HEK293 (cell line): ENCODE data around the gene BMAL1.

ENCODE experiments used
- CTCF ChIA-PET: fragments of 350-600 bp; formaldehyde crosslinking; extraction: SDS; loops from one replicate; lab custom pipeline; 2021; ENCODE audit warnings: antibody characterized with exemption; lab: Yijun Ruan, JAX
- POLR2A ChIA-PET: fragments of 300-600 bp; formaldehyde crosslinking; extraction: SDS; loops from one replicate; lab custom pipeline; 2020; ENCODE audit warnings: antibody characterized with exemption, inconsistent platforms; lab: Yijun Ruan, JAX
- H3K27ac ChIP-seq: fragments of 200-500 bp; sonication (Bioruptor generic); 2 replicates; pipeline ENCODE4 v1.5.1; 2014; ENCODE audit warnings: low read depth, low read length, control low read depth, inconsistent platforms; ENCODE audit errors: extremely low read depth
- H3K36me3 ChIP-seq, 2 experiments: fragments of 200-500 bp in 1 of 2; sonication (Bioruptor generic) in 1 of 2; 1 replicate in 1 of 2; 2 replicates in 1 of 2; pipeline ENCODE4 v1.5.1; 2014 to 2017; ENCODE audit warnings: inconsistent platforms in 2 of 2, low read length in 2 of 2; ENCODE audit not compliant: control insufficient read depth in 2 of 2, insufficient read depth in 1 of 2
- H3K4me1 ChIP-seq: fragments of 200-500 bp; sonication (Bioruptor generic); 2 replicates; pipeline ENCODE4 v1.5.1; 2014; ENCODE audit warnings: mild to moderate bottlenecking, low read length, inconsistent platforms; ENCODE audit not compliant: control insufficient read depth, insufficient read depth
- H3K4me3 ChIP-seq: 2 replicates; pipeline ENCODE4 v1.5.1; 2011; ENCODE audit warnings: low read depth, mild to moderate bottlenecking, control low read depth, low read length, moderate library complexity
- H3K9me3 ChIP-seq: fragments of 200-500 bp; sonication (Bioruptor generic); 2 replicates; pipeline ENCODE4 v1.5.1; 2014; ENCODE audit warnings: low read depth, low read length, inconsistent platforms; ENCODE audit not compliant: control insufficient read depth, insufficient read depth
- AEBP2 ChIP-seq: fragments of 450-650 bp; formaldehyde crosslinking; IDR thresholded peaks from 2 replicates; pipeline ENCODE4 v1.5.1; 2016; ENCODE audit warnings: missing biosample characterization, missing genetic modification characterization, borderline replicate concordance
- BCL11B ChIP-seq: fragments of 450-650 bp; formaldehyde crosslinking; IDR thresholded peaks from 2 replicates; pipeline ENCODE4 v1.5.1; 2016; ENCODE audit warnings: low read depth, missing biosample characterization, missing genetic modification characterization
- FEZF1 ChIP-seq: fragments of 450-650 bp; formaldehyde crosslinking; IDR thresholded peaks from 2 replicates; pipeline ENCODE4 v1.5.1; 2016; ENCODE audit warnings: missing biosample characterization, missing genetic modification characterization
- GLI2 ChIP-seq: fragments of 450-650 bp; formaldehyde crosslinking; IDR thresholded peaks from 2 replicates; pipeline ENCODE4; 2017; ENCODE audit warnings: missing biosample characterization, missing genetic modification characterization, low read depth, borderline replicate concordance
- GLIS1 ChIP-seq: fragments of 450-650 bp; formaldehyde crosslinking; IDR thresholded peaks from 2 replicates; pipeline ENCODE4 v1.5.1; 2016; ENCODE audit warnings: missing biosample characterization, missing genetic modification characterization
- KLF7 ChIP-seq: fragments of 450-650 bp; formaldehyde crosslinking; IDR thresholded peaks from 2 replicates; pipeline ENCODE4 v1.5.1; 2016; ENCODE audit warnings: missing biosample characterization, missing genetic modification characterization, borderline replicate concordance
- PRDM1 ChIP-seq: fragments of 450-650 bp; formaldehyde crosslinking; IDR thresholded peaks from 2 replicates; pipeline ENCODE4; 2016; ENCODE audit warnings: missing biosample characterization, missing genetic modification characterization
- TSHZ1 ChIP-seq: fragments of 450-650 bp; formaldehyde crosslinking; IDR thresholded peaks from 2 replicates; pipeline ENCODE4 v1.5.1; 2016; ENCODE audit warnings: missing biosample characterization, missing genetic modification characterization, borderline replicate concordance
- YY1 ChIP-seq: fragments of 450-650 bp; formaldehyde crosslinking; IDR thresholded peaks from 2 replicates; pipeline ENCODE4 v1.5.1; 2018; ENCODE audit warnings: missing biosample characterization, missing genetic modification characterization
- ZNF16 ChIP-seq: fragments of 450-650 bp; formaldehyde crosslinking; IDR thresholded peaks from 2 replicates; pipeline ENCODE4 v1.5.1; 2016; ENCODE audit warnings: low read depth, missing biosample characterization, missing genetic modification characterization
- ZNF24 ChIP-seq: fragments of 450-650 bp; formaldehyde crosslinking; IDR thresholded peaks from 2 replicates; pipeline ENCODE4 v1.5.1; 2016; ENCODE audit warnings: missing biosample characterization, missing genetic modification characterization
- ZNF274 ChIP-seq, 2 experiments: fragments of 200-500 bp in 1 of 2; fragments of 450-650 bp in 1 of 2; sonication (Bioruptor generic) in 1 of 2; formaldehyde crosslinking in 1 of 2; IDR thresholded peaks; 2 replicates each; pipeline versions ENCODE4 v1.5.1 to v1.6.1; 2014 to 2016; ENCODE audit warnings: borderline replicate concordance in 1 of 2, inconsistent platforms in 1 of 2, low read length in 1 of 2, missing biosample characterization in 1 of 2, missing genetic modification characterization in 1 of 2
- ZNF449 ChIP-seq: fragments of 450-650 bp; formaldehyde crosslinking; IDR thresholded peaks from 2 replicates; pipeline ENCODE4 v1.5.1; 2017; ENCODE audit warnings: missing biosample characterization, mild to moderate bottlenecking, missing genetic modification characterization, moderate library complexity
- ZNF48 ChIP-seq: fragments of 450-650 bp; formaldehyde crosslinking; IDR thresholded peaks from 2 replicates; pipeline ENCODE4 v1.5.1; 2016; ENCODE audit warnings: missing biosample characterization, missing genetic modification characterization
- ZNF600 ChIP-seq: fragments of 450-650 bp; formaldehyde crosslinking; IDR thresholded peaks from 2 replicates; pipeline ENCODE4 v1.5.1; 2016; ENCODE audit warnings: missing biosample characterization, missing genetic modification characterization
- ZNF677 ChIP-seq: fragments of 450-650 bp; IDR thresholded peaks from 2 replicates; pipeline ENCODE4 v1.5.0; 2018; ENCODE audit warnings: missing biosample characterization, mild to moderate bottlenecking, missing genetic modification characterization, moderate library complexity
- ZNF792 ChIP-seq: fragments of 450-650 bp; formaldehyde crosslinking; IDR thresholded peaks from 2 replicates; pipeline ENCODE4 v1.5.1; 2016; ENCODE audit warnings: missing biosample characterization, missing genetic modification characterization
- ZSCAN4 ChIP-seq: fragments of 450-650 bp; formaldehyde crosslinking; IDR thresholded peaks from 2 replicates; pipeline ENCODE4 v1.5.1; 2017; ENCODE audit warnings: missing biosample characterization, missing genetic modification characterization

BMAL1 gene

GRCh38 chr11:13318498-13319295 is 41.1 kb downstream of the BMAL1 start (continued):
- TF ChIP-seq AEBP2 (tag by site-specific recombination): no peak
- no peak for TF ChIP-seq ZNF449 (tag by site-specific recombination)
- no peak for TF ChIP-seq ZNF677 (tag by site-specific recombination)
- no peak for TF ChIP-seq ZNF792 (tag by site-specific recombination)
- TF ChIP-seq ZNF16: no peak

- TF ChIP-seq FEZF1 (tag by site-specific recombination) (no peak), ZNF600 (tag by site-specific recombination) (no peak), TSHZ1 (tag by site-specific recombination) (no peak), YY1 (tag by site-specific recombination) (no peak), KLF7 (tag by site-specific recombination) (no peak), ZNF274 (IDR thresholded peaks at IDR 0.05; ENCODE audit: low read length) (no peak), ZNF274 (tag by site-specific recombination; IDR thresholded peaks at IDR 0.05; ENCODE audit: borderline replicate concordance) (no peak), PRDM1 (no peak), BCL11B (tag by site-specific recombination) (no peak), ZSCAN4 (tag by site-specific recombination) (no peak), GLIS1 (tag by site-specific recombination) (no peak), GLI2 (tag by site-specific recombination) (no peak), ZNF24 (tag by site-specific recombination) (no peak), ZNF48 (tag by site-specific recombination) (no peak)
- Histone ChIP-seq H3K4me3 (no peak overlapping the region), H3K36me3 (no peaks in the 10 kb centered on the region), H3K27ac (no peak overlapping the region), H3K9me3 (no peaks in the 10 kb centered on the region), H3K4me1 (no peaks in the 10 kb centered on the region)
- ChIA-PET CTCF (interaction anchor here (0.6 to 3.7 kb wide), 3 partner anchors 15 to 435 kb away, joined by 3 to 20 read pairs (median 3); no protein-coding TSS in a partner anchor), POLR2A (no interaction called here)
Observed at GRCh38 chr11:13320688-13321087, 43.1 kb downstream of the BMAL1 start.
